ENCODE results near the gene BACH2.

Gene BACH2

DNA sequence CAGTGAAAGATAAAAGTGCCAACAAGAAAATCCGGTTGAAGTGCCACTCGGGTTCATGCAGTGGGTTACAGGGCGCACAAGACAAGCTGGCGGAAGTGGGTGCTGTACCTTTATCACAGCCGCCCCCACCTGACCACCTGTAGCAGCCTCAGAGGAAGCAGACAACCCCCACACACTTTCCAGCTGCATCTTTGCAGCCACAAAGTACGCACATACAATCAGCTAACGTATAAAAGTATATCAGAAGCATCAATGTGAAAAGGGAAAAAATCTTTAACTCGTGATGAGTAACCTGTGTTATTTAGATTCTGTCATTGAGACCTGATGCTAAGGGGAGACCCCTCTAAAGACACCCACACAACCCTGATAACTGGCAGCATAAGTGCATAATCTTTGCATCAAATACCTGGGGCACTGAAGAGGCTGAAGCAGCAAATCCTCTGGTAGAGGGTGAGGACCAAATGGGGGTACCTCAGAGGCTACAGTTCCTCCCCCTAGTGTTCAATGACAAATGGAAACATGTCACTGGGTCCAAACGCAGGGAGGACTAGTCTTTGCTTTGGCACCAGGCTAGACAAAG, 22.1 kb downstream of the BACH2 start:
- H3K27ac Mint-ChIP-seq = peak overlapping the region; percentile 94

GRCh38 chr6:90273863-90274262, 22.8 kb downstream of the BACH2 start:
- no peaks in the 10 kb centered on the region for H3K27me3 Mint-ChIP-seq

More for the DNA sequence above, 22.1 kb downstream of the BACH2 start:
- peaks cover 9% of the 10 kb centered on the region for H3K9me3 Mint-ChIP-seq
- peaks cover 71% of the 10 kb centered on the region for H3K36me3 Mint-ChIP-seq (ENCODE audit: low read depth)
- ATAC-seq = peak; percentile 91
- H3K4me1 Mint-ChIP-seq = peaks cover 95% of the 10 kb centered on the region
- H3K27me3 Mint-ChIP-seq = no peaks in the 10 kb centered on the region
- H3K4me3 Mint-ChIP-seq = peak overlapping the region; percentile 69
- DNase-seq = peak; percentile 87

GRCh38 chr6:90272895-90273294, 23.7 kb downstream of the BACH2 start:
- H3K36me3 Mint-ChIP-seq (ENCODE audit: low read depth) = peaks cover 70% of the 10 kb centered on the region
- peak overlapping the region; percentile 94 for H3K27ac Mint-ChIP-seq
- peak overlapping the region; percentile 69 for H3K4me3 Mint-ChIP-seq
- ATAC-seq = no peak
- peaks cover 9% of the 10 kb centered on the region for H3K9me3 Mint-ChIP-seq
- no peak for DNase-seq
- H3K27me3 Mint-ChIP-seq = no peaks in the 10 kb centered on the region
- peaks cover 93% of the 10 kb centered on the region for H3K4me1 Mint-ChIP-seq

More at GRCh38 chr6:90273863-90274262, 22.8 kb downstream of the BACH2 start:
- Mint-ChIP-seq H3K27ac (peak overlapping the region; percentile 94), H3K4me3 (peak overlapping the region; percentile 69), H3K4me1 (peaks cover 94% of the 10 kb centered on the region), H3K9me3 (peaks cover 9% of the 10 kb centered on the region), H3K36me3 (ENCODE audit: low read depth) (peaks cover 76% of the 10 kb centered on the region)
- DNase-seq (no peak), ATAC-seq (no peak)

GRCh38 chr6:90271831-90272230, 24.8 kb downstream of the BACH2 start:
- Mint-ChIP-seq H3K27ac (peak overlapping the region; percentile 94), H3K9me3 (peaks cover 9% of the 10 kb centered on the region), H3K27me3 (no peaks in the 10 kb centered on the region), H3K4me1 (peaks cover 94% of the 10 kb centered on the region), H3K4me3 (peak overlapping the region; percentile 69), H3K36me3 (ENCODE audit: low read depth) (peaks cover 71% of the 10 kb centered on the region)
- DNase-seq = no peak
- ATAC-seq = no peak

DNA sequence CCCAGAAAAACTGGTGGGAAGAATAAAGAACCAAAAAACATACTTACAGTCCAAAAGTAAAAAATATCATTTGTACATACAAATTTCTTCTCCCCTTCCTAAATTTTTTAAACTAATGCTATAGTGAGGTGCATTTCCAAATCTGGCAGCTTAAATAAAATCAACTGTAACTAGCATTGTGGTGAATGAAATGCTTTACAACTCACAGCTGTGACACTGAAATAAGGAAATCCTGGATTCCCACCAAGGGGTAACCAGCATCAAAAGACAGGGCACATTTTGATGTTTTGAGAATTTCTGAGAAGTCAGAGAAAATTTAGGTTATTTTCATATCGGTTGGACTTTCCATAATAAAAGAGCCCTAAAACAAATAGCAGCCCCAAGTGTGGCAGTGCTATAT, 27.3 kb downstream of the BACH2 start:
- H3K4me1 Mint-ChIP-seq = peaks cover 95% of the 10 kb centered on the region
- H3K27me3 Mint-ChIP-seq = no peaks in the 10 kb centered on the region
- peaks cover 9% of the 10 kb centered on the region for H3K9me3 Mint-ChIP-seq
- H3K36me3 Mint-ChIP-seq (ENCODE audit: low read depth) = peaks cover 77% of the 10 kb centered on the region
- DNase-seq (no peak), ATAC-seq (no peak)
- peak overlapping the region; percentile 94 for H3K27ac Mint-ChIP-seq
- peak overlapping the region; percentile 69 for H3K4me3 Mint-ChIP-seq

DNA sequence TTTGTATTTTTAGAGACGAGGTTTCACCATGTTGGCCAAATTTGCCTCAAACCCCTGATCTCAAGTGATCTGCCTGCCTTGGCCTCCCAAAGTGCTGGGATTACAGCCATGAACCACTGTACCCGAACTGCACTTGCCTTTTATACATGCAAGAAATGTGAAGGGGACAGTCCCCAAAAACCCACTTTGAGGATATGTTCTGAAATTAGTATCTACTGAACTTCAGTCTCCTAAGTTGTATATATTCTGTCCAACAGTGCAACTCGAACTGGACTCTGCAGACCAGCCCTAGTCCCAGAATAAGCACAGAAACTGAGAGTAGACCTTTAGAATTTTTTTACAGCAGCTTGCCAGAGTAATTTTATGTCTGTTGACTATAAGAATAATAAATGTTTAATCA, 28.5 kb downstream of the BACH2 start:
- Mint-ChIP-seq H3K9me3 (peaks cover 9% of the 10 kb centered on the region), H3K4me1 (peaks cover 95% of the 10 kb centered on the region), H3K27me3 (no peaks in the 10 kb centered on the region), H3K36me3 (ENCODE audit: low read depth) (peaks cover 77% of the 10 kb centered on the region), H3K27ac (peak overlapping the region; percentile 94), H3K4me3 (peak overlapping the region; percentile 45)
- DNase-seq (no peak), ATAC-seq (peak; percentile 81)

GRCh38 chr6:90266905-90267621, 29.6 kb downstream of the BACH2 start:
- no peaks in the 10 kb centered on the region for H3K27me3 Mint-ChIP-seq
- no peak for ATAC-seq
- H3K4me3 Mint-ChIP-seq = peak overlapping the region; percentile 45
- peaks cover 16% of the 10 kb centered on the region for H3K9me3 Mint-ChIP-seq
- no peak for DNase-seq
- H3K27ac Mint-ChIP-seq = peak overlapping the region; percentile 94
- H3K4me1 Mint-ChIP-seq = peaks cover 95% of the 10 kb centered on the region
- peaks cover 76% of the 10 kb centered on the region for H3K36me3 Mint-ChIP-seq (ENCODE audit: low read depth)

DNA sequence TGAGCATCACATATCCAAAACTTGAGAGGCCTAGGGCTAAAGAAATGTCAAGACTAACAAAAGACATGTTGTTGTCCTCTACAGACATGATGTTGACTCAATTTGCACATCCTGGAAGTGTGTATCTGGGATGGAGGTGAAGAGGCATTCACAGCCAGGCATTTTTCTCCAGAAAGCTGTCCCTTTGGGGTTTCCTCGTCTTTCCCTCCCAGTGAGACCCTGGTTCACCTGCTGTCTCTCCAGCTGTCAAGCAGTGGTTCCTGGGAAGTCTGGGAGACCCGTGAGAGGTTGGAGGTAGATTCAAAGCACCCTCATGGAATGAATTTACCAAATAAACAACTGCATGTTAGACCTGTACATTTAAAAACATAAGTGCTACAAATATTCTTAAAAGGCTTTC, 32.1 kb downstream of the BACH2 start:
- Mint-ChIP-seq H3K27ac (peak overlapping the region; percentile 94), H3K4me3 (peak overlapping the region; percentile 30), H3K27me3 (no peaks in the 10 kb centered on the region), H3K4me1 (peaks cover 98% of the 10 kb centered on the region), H3K36me3 (ENCODE audit: low read depth) (peaks cover 79% of the 10 kb centered on the region), H3K9me3 (peaks cover 15% of the 10 kb centered on the region)
- ATAC-seq (no peak), DNase-seq (no peak)

DNA sequence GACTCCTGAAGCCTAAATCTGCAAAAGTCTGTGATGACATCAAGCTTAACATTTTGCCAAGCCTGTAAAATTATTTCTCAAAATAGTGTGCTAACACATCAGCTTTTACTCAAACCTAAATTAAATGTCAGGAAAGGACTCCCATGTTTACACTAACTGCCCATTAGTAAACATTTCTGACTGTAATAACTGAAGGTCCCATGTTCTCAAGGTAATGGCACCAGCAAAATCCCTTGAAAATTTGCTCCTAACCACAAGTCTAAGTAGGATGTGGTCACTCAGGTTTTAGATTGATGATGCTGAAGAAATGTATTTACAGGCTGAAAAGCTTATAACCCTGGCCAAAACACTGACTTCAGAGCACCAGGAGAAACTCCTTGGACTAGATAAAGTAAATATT, 33.0 kb downstream of the BACH2 start:
- Mint-ChIP-seq H3K27me3 (no peaks in the 10 kb centered on the region), H3K9me3 (peaks cover 20% of the 10 kb centered on the region), H3K36me3 (ENCODE audit: low read depth) (peaks cover 82% of the 10 kb centered on the region), H3K27ac (peak overlapping the region; percentile 94), H3K4me1 (peaks cover 99% of the 10 kb centered on the region), H3K4me3 (no peak overlapping the region)
- DNase-seq (no peak), ATAC-seq (no peak)

- H3K4me1 Mint-ChIP-seq = peaks cover 99% of the 10 kb centered on the region
- ATAC-seq (no peak), DNase-seq (no peak)
- peaks cover 81% of the 10 kb centered on the region for H3K36me3 Mint-ChIP-seq (ENCODE audit: low read depth)
- H3K27me3 Mint-ChIP-seq = no peaks in the 10 kb centered on the region
- peaks cover 23% of the 10 kb centered on the region for H3K9me3 Mint-ChIP-seq
- H3K27ac Mint-ChIP-seq = peak overlapping the region; percentile 80
- H3K4me3 Mint-ChIP-seq = no peak overlapping the region
Observed at GRCh38 chr6:90261801-90262200, 34.8 kb downstream of the BACH2 start.

- no peaks in the 10 kb centered on the region for H3K27me3 Mint-ChIP-seq
- H3K4me1 Mint-ChIP-seq = peaks cover 98% of the 10 kb centered on the region
- peaks cover 37% of the 10 kb centered on the region for H3K9me3 Mint-ChIP-seq
- peak overlapping the region; percentile 99 for H3K27ac Mint-ChIP-seq
- DNase-seq = no peak
- H3K4me3 Mint-ChIP-seq = no peak overlapping the region
- peaks cover 85% of the 10 kb centered on the region for H3K36me3 Mint-ChIP-seq (ENCODE audit: low read depth)
- ATAC-seq = no peak
Observed at GRCh38 chr6:90257486-90257738, 39.2 kb downstream of the BACH2 start.

GRCh38 chr6:90256698-90257485, 39.8 kb downstream of the BACH2 start:
- peaks cover 83% of the 10 kb centered on the region for H3K36me3 Mint-ChIP-seq (ENCODE audit: low read depth)
- H3K9me3 Mint-ChIP-seq = peaks cover 31% of the 10 kb centered on the region
- ATAC-seq = peak; percentile 86
- DNase-seq = no peak
- H3K27ac Mint-ChIP-seq = peak overlapping the region; percentile 99
- peak overlapping the region; percentile 48 for H3K4me3 Mint-ChIP-seq
- no peaks in the 10 kb centered on the region for H3K27me3 Mint-ChIP-seq
- H3K4me1 Mint-ChIP-seq = peaks cover 98% of the 10 kb centered on the region

DNA sequence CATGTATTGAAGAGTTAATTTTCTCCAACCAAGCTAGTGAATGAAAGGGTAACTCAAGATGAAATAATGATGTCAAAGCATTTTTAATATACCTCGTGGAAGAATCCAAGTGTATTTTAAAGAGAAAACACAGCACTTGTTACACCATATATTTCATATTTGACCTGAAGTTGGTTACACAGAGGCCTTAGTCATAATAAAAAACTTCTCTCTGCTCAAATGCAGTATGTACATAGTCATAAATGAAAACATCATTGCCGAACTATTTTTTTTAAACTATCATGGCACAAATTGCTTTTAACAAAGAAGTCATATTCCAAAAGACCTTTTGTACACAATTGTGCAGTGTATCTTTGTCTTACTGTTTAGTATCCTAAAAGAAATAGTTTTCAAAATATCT, 43.0 kb downstream of the BACH2 start:
- peaks cover 74% of the 10 kb centered on the region for H3K36me3 Mint-ChIP-seq (ENCODE audit: low read depth)
- peaks cover 19% of the 10 kb centered on the region for H3K9me3 Mint-ChIP-seq
- H3K27me3 Mint-ChIP-seq = no peaks in the 10 kb centered on the region
- peaks cover 97% of the 10 kb centered on the region for H3K4me1 Mint-ChIP-seq
- peak overlapping the region; percentile 99 for H3K27ac Mint-ChIP-seq
- no peak for ATAC-seq
- DNase-seq = no peak
- no peak overlapping the region for H3K4me3 Mint-ChIP-seq

GRCh38 chr6:90251295-90251992, 45.2 kb downstream of the BACH2 start:
- no peak for DNase-seq
- Mint-ChIP-seq H3K4me1 (peaks cover 94% of the 10 kb centered on the region), H3K27me3 (no peaks in the 10 kb centered on the region), H3K9me3 (peaks cover 16% of the 10 kb centered on the region), H3K4me3 (peak overlapping the region; percentile 76), H3K36me3 (ENCODE audit: low read depth) (peaks cover 83% of the 10 kb centered on the region), H3K27ac (peak overlapping the region; percentile 99)
- peak; percentile 69 for ATAC-seq

All from activated naive CD8-positive, alpha-beta T cell treated with anti-CD3 and anti-CD28 coated beads, Interleukin-2, amount 50 U/mL, for 24 hours (primary cell).